GM13977 (cell line): ENCODE data around the gene PLEKHA1.

Experiments used
- DNase-seq: peaks from one replicate; pipeline ENCODE4 v3.0.0; 2012; ENCODE audit warnings: low spot score
- in situ Hi-C: fragments of 300-500 bp; cut with MboI; formaldehyde crosslinking; loops from one replicate; pipeline ENCODE4 v1.12.0; 2022; ENCODE audit warnings: low sequenced_read_pairs, low pct_unique_long_range_greater_than_20kb, mixed read lengths, inconsistent platforms; ENCODE audit not compliant: unreplicated experiment
- TF ChIP-seq, protein P1 (sequence below): IDR thresholded peaks from 2 replicates; pipeline ENCODE4 v1.5.1; 2012; ENCODE audit warnings: mild to moderate bottlenecking, control low read depth; ENCODE audit not compliant: insufficient read depth; ENCODE audit errors: extremely low read depth, missing control alignments

PLEKHA1 gene

DNA sequence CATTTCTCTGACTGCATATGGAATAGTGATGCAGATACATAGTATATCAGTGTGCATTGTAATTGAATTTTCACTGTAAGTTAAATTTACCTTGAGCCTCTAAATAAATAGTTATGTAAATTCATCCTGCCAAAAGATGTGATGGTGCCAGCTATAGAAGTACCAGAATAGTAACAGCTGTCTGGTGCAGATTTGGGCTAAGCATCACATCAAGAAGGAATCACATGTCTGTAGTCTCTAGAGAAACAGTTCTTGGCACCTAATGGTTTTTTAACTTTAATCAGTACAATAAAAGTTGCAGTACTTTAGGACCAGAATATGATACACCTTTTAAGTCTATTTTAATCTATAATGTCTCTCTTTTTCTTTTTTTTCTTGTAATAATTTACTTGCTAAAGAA lies 17.4 kb downstream of the PLEKHA1 start:
- in situ Hi-C loops: no loop called here
- TF ChIP-seq, protein P1, sequence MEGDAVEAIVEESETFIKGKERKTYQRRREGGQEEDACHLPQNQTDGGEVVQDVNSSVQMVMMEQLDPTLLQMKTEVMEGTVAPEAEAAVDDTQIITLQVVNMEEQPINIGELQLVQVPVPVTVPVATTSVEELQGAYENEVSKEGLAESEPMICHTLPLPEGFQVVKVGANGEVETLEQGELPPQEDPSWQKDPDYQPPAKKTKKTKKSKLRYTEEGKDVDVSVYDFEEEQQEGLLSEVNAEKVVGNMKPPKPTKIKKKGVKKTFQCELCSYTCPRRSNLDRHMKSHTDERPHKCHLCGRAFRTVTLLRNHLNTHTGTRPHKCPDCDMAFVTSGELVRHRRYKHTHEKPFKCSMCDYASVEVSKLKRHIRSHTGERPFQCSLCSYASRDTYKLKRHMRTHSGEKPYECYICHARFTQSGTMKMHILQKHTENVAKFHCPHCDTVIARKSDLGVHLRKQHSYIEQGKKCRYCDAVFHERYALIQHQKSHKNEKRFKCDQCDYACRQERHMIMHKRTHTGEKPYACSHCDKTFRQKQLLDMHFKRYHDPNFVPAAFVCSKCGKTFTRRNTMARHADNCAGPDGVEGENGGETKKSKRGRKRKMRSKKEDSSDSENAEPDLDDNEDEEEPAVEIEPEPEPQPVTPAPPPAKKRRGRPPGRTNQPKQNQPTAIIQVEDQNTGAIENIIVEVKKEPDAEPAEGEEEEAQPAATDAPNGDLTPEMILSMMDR: no peak
- DNase-seq: no peak

DNA sequence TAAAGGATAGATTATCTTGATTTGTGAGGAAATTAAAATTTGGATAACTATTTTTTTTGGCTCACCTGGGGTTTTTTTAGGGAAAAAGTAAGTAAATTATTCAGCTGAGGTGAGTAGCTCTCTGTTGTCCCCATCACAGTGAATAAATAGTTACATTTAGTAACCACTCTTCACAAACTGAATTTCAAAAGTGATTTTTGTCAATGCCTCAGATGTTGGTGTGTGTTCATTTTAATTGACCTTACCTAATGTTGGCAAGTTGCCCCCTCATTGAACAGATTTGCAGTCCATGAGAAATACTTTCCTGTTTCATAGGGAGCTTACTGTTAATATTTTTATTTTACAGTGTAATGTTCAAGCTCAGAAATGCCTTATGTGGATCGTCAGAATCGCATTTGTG lies 18.3 kb downstream of the PLEKHA1 start:
- in situ Hi-C loops: no loop called here
- no peak for DNase-seq
- TF ChIP-seq, protein P1: no peak

DNA sequence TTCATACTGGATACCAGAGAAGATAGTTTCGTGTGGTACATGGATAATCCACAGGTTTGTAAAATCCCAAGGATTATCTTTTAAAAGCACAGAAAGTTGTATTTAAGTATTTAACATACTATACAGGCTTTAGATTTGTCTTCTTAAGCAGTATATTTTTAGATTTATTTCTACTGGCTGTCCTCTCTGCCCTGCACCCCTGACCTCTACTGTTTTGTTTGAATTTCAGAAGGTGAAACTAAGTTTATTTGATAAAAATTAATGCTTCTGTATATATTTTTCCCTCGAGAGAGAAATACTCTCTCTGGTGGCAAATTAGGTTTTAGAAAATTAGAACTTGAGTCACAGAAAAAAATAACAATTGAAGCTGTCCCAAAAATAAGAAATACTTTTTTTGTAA lies 18.8 kb downstream of the PLEKHA1 start:
- TF ChIP-seq, protein P1: no peak
- in situ Hi-C loops: no loop called here
- no peak for DNase-seq

DNA sequence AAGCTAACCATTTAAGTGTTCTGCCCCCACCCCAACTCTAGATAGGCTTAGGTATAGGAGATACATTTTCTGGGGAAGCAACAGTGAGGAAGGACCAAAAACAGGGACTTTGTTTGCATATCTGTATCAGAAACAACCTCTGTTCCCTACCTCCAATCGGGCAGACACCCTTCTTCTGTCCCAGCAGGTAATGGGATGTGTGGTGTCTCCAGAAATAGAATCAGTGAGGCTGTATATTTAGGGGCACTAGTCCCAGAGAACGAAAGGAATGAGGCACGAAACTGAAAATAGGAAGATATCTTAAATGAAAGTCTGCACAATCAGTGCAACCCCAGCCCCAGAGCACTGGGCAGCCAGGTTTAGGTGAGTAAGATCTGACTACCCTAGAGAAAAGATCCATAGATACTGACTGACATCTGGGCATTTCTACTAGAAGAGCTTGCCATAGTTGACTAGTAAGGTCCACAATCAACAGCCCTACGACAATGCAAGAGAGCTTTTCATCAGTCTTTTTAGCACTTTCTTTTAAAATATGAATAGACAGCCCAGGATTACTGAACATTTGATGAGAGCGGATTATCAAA lies 28.1 kb downstream of the PLEKHA1 start:
- TF ChIP-seq, protein P1: no peak
- in situ Hi-C loops: no loop called here

DNA sequence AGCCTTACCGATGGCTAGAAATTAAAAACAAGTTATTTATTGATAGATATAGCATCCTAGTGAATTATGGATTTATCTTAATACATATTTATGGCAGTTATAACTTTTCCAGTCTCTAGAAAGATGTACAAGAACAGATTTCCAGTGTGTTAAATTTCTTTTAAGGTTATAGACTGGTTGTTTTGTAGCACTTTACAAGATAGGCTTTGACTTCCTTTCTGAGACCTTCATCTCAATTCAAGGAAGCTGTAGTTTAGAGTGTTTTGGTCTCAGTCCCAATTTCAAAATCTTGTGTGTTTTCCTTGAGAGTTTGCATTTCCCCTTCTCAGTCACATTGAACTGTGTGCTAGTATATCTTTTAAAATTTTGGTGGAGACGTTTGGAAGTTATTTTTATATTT lies 30.1 kb downstream of the PLEKHA1 start:
- DNase-seq: no peak
- TF ChIP-seq, protein P1: no peak
- in situ Hi-C loops: no loop called here

More for the DNA sequence above, 28.1 kb downstream of the PLEKHA1 start:
- no peak for DNase-seq

DNA sequence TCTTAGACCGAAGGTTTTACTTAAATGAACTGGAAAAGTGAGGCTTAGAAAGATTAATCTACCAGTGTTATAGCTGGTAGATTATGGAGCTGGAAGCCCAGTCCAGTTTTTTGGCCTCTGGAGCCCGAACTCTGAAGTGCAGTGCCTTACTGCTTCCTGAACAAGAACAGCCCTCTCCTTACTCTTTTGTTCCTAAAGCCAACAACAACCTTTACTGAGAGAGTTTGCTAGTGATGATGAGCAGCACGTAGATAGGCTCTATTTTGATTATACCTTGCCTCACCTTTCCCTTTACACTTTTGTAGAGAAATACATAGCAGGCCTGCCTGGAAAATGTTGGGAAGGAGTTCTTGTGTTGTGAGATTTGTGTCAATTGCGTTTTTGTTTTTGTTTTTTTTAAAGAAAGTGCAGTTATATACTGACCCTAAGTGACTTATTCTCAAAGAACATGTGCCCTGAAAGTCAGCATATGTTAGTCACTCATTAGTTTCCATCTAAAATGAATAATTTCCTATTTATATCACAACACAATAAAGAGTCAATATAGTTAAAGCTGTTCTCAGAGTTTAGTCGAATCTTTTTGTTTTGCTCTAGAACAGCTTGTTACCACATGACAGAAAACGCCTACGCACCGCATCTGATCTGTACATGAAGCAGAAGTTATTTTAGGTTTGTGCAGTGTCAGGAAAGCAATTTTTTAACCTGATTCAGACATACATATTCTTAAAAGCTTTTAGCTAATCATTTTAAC lies 33.0 kb downstream of the PLEKHA1 start:
- TF ChIP-seq, protein P1: no peak
- DNase-seq: no peak
- in situ Hi-C loops: no loop called here

DNA sequence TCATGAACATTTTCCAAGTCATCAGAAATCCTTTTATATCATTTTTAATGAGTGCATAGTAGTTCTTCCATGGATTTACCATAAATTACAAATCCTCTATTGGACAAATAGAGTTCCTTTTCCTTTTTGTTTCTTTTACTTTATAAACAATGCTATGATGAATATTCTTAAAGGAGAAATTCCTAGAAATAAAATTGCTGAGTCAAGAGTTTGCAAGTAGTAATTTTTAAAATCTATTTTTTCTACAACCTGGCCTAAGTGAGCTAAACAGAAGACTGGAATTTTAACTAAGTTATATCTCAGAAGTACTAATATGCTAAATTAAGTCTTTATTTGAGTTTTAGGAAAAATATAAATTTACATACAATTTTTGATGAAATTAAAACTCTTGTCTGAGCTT lies 38.8 kb downstream of the PLEKHA1 start:
- in situ Hi-C loops: no loop called here
- no peak for DNase-seq
- TF ChIP-seq, protein P1: no peak
